Measurements from ENCODE around the gene FARS2.

DNA sequence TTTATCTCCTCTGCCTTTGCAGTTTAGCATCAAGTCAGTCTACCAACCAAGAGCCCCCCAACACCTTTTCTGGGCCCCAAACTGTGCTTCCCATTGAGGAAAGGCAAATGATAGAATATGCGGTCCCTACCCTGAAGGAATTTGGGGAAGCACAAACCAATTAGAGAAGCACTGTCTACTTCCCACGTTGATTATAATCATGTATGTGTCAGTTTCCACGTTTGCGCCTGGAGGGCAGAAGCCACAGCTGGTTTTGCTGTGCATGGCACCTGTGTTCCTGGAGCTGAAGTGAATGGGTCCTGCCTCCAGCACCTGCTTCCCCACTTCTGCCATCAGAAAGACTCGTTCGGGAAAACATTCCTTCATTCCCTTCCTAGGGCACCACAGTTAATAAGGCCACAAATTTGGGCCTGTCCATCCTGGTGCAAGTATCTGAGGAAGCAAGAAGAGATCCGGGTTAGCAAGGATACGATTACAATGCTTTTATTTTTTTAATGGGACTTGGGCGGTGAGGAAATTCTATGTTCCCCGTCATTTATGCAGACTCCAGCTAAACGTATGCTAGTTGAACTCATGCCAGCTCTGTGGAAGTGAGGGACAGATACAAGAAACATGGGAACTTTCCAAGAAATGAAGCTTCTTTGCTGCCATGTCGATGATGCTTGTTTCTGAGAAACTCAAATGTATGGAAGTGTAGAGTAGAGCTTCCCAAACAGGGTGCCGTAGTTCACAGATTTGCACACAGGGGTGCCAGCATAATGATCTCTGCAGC is 411.9 kb downstream of the FARS2 start:
- TF ChIP-seq EZH2 (IDR thresholded peaks at IDR 0.05) (no peak), ZNF274 (IDR thresholded peaks at IDR 0.05; ENCODE audit: low read depth, low read length) (no peak), REST (IDR thresholded peaks at IDR 0.05; ENCODE audit: low read depth) (no peak), POLR2AphosphoS5 (IDR thresholded peaks at IDR 0.05; ENCODE audit: low read depth, low read length) (no peak), EGR1 (IDR thresholded peaks at IDR 0.05; ENCODE audit: low read depth) (no peak), EZH2phosphoT487 (IDR thresholded peaks at IDR 0.05; ENCODE audit: borderline replicate concordance) (no peak), MAX (IDR thresholded peaks at IDR 0.05) (no peak), RAD21 (IDR thresholded peaks at IDR 0.05; ENCODE audit: low read depth) (no peak), SIN3A (IDR thresholded peaks at IDR 0.05; ENCODE audit: low read depth) (no peak), POLR2A (IDR thresholded peaks at IDR 0.05; ENCODE audit: borderline replicate concordance, extremely low read depth, insufficient read depth, insufficient read length) (no peak), CEBPB (IDR thresholded peaks at IDR 0.05; ENCODE audit: low read depth) (no peak)
- TF ChIP-seq, protein P1, sequence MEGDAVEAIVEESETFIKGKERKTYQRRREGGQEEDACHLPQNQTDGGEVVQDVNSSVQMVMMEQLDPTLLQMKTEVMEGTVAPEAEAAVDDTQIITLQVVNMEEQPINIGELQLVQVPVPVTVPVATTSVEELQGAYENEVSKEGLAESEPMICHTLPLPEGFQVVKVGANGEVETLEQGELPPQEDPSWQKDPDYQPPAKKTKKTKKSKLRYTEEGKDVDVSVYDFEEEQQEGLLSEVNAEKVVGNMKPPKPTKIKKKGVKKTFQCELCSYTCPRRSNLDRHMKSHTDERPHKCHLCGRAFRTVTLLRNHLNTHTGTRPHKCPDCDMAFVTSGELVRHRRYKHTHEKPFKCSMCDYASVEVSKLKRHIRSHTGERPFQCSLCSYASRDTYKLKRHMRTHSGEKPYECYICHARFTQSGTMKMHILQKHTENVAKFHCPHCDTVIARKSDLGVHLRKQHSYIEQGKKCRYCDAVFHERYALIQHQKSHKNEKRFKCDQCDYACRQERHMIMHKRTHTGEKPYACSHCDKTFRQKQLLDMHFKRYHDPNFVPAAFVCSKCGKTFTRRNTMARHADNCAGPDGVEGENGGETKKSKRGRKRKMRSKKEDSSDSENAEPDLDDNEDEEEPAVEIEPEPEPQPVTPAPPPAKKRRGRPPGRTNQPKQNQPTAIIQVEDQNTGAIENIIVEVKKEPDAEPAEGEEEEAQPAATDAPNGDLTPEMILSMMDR (IDR thresholded peaks at IDR 0.05 in 2 of 3, conservative IDR thresholded peaks at IDR 0.05 in 1 of 3; ENCODE audit: borderline replicate concordance in 1 of 3, insufficient read depth in 1 of 3, low read depth in 2 of 3, low read length in 2 of 3) = no peak
- TF ChIP-seq, protein P2, sequence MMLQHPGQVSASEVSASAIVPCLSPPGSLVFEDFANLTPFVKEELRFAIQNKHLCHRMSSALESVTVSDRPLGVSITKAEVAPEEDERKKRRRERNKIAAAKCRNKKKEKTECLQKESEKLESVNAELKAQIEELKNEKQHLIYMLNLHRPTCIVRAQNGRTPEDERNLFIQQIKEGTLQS (IDR thresholded peaks at IDR 0.05) = no peak

Data from HCT116 (cell line).